ENCODE measurements around the gene SMIM35. TPM values are rescaled to one million over a fixed set of nuclear protein-coding genes. Genes with fewer than 3 reads are reported as not detected.

SMIM35 gene
- total and polyA plus RNA-seq, 2 of the 13 experiments (the other 11 are each of a cell fraction or from before 2014, with no cell fraction given): not detected

DNA sequence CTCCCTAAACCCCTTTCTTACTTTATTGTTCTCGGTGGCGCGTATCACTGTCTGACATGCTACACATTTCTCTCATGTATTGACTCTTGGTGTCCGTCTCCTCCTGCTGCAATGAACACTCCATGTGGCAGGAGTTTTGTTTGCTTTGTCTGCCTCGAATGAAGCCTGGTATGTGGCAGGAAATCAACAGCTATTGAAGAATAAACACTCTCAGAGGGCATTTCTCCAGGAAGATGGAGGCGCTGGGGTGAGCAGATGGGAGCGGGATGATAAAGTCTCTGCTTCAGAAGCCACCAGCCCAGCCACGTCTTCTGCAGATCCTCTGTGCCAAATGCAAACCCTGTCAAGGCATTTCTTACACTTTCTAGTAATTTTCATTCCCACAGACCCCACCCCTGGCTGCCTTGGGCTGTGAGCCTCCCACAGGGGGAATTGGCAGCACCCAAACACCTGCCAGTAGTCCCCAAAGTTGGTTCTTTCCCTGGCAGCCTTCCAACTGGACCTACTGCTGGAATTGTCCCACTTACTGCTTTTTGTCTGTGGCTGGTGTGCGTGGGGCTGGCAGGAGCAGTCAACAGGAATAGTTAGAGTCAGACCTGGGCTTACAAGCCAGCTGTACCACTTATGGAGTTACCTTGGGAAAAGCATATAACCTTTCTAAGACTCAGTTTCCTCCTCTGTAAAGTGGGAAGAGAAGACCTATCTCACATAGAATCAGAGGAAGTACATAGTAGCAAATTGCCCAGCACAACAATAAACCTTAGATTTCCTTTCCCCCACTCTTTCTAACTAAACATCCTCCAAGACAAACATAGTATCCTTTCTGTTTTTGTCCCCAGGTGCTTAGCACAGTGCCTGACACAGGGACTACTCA is 113.9 kb downstream of the SMIM35 start:
- Histone ChIP-seq H3K9ac (ENCODE audit: insufficient read depth, low read depth, low read length) (no peak overlapping the region), H3K9me3 (ENCODE audit: low read length) (no peaks in the 10 kb centered on the region), H3K27me3 (ENCODE audit: control insufficient read depth in 1 of 2, insufficient read depth in 2 of 2, low read length in 2 of 2) (peaks cover 0 to 44% of the 10 kb centered on the region in 2 experiments; a peak in 2 of 5 replicates), H2AFZ (ENCODE audit: low read length) (no peak overlapping the region), H3K27ac (ENCODE audit: extremely low read length, insufficient read depth, low read length) (no peak overlapping the region), H3K79me2 (ENCODE audit: insufficient read depth, low read length) (no peaks in the 10 kb centered on the region), H3K36me3 (replicated peaks in 1 of 2; ENCODE audit: control insufficient read depth in 1 of 2, insufficient read depth in 2 of 2, low read length in 2 of 2) (no peaks in the 10 kb centered on the region), H3K4me3 (replicated peaks in 1 of 3; ENCODE audit: insufficient read depth in 1 of 3, low read depth in 2 of 3, low read length in 3 of 3) (no peak overlapping the region), H4K20me1 (ENCODE audit: insufficient read depth, low read length) (no peaks in the 10 kb centered on the region), H3K4me2 (ENCODE audit: low read depth, low read length) (no peak overlapping the region), H3K4me1 (ENCODE audit: insufficient read depth, low read length) (no peaks in the 10 kb centered on the region)
- intact Hi-C loops (cut with micrococcal nuclease; ENCODE audit: unreplicated experiment) (no loop called here), in situ Hi-C loops (cut with HindIII; ENCODE audit: extremely low pct_ligation_motif_present, low pct_unique_long_range_greater_than_20kb) (no loop called here)
- WGBS (ENCODE audit: low lambda C conversion rate): 9% methylated on average over 7 of the region's 9 CpGs
- no peak for TF ChIP-seq HCFC1 (IDR thresholded peaks at IDR 0.05; ENCODE audit: low read depth, low read length)
- no peak for TF ChIP-seq NFE2 (CRISPR knock-in tag; IDR thresholded peaks at IDR 0.05)
- TF ChIP-seq ZSCAN9 (CRISPR knock-in tag; IDR thresholded peaks at IDR 0.05; ENCODE audit: borderline replicate concordance): no peak
- no peak for TF ChIP-seq ZNF776 (CRISPR knock-in tag; IDR thresholded peaks at IDR 0.05)
- no peak for TF ChIP-seq TOPORS (CRISPR knock-in tag; IDR thresholded peaks at IDR 0.05)
- no peak for TF ChIP-seq CEBPG (CRISPR knock-in tag; IDR thresholded peaks at IDR 0.05)
- no peak for TF ChIP-seq KDM5B (CRISPR knock-in tag; IDR thresholded peaks at IDR 0.05; ENCODE audit: borderline replicate concordance)
- TF ChIP-seq SMAD1 (CRISPR knock-in tag; IDR thresholded peaks at IDR 0.05; ENCODE audit: borderline replicate concordance, low read depth): no peak
- no peak for TF ChIP-seq HIC2 (CRISPR knock-in tag; IDR thresholded peaks at IDR 0.05; ENCODE audit: low read depth)
- TF ChIP-seq, protein P1, sequence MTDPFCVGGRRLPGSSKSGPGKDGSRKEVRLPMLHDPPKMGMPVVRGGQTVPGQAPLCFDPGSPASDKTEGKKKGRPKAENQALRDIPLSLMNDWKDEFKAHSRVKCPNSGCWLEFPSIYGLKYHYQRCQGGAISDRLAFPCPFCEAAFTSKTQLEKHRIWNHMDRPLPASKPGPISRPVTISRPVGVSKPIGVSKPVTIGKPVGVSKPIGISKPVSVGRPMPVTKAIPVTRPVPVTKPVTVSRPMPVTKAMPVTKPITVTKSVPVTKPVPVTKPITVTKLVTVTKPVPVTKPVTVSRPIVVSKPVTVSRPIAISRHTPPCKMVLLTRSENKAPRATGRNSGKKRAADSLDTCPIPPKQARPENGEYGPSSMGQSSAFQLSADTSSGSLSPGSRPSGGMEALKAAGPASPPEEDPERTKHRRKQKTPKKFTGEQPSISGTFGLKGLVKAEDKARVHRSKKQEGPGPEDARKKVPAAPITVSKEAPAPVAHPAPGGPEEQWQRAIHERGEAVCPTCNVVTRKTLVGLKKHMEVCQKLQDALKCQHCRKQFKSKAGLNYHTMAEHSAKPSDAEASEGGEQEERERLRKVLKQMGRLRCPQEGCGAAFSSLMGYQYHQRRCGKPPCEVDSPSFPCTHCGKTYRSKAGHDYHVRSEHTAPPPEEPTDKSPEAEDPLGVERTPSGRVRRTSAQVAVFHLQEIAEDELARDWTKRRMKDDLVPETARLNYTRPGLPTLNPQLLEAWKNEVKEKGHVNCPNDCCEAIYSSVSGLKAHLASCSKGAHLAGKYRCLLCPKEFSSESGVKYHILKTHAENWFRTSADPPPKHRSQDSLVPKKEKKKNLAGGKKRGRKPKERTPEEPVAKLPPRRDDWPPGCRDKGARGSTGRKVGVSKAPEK (CRISPR knock-in tag; IDR thresholded peaks at IDR 0.05; ENCODE audit: borderline replicate concordance): no peak
- TF ChIP-seq THAP7 (CRISPR knock-in tag; IDR thresholded peaks at IDR 0.05): no peak
- no TSS peak for BruUV-seq (replicated peaks)
- ChIA-PET CTCF (ENCODE audit: low intra/inter-chr PET ratio, low total read pairs) (no interaction called here), POLR2A (no interaction called here)
- FAIRE-seq: no peak
- no peak for DNase-seq (ENCODE audit: low spot score)
- no peak for ATAC-seq
